Cerebellar nuclear complex (tissue), 1 donor: Measurements from ENCODE around the gene GDF10.

Experiments
- DNase-seq, 2 experiments: peaks; one replicate each; lab custom pipeline; 2025; lab: John Stamatoyannopoulos, UW

Gene GDF10

DNA sequence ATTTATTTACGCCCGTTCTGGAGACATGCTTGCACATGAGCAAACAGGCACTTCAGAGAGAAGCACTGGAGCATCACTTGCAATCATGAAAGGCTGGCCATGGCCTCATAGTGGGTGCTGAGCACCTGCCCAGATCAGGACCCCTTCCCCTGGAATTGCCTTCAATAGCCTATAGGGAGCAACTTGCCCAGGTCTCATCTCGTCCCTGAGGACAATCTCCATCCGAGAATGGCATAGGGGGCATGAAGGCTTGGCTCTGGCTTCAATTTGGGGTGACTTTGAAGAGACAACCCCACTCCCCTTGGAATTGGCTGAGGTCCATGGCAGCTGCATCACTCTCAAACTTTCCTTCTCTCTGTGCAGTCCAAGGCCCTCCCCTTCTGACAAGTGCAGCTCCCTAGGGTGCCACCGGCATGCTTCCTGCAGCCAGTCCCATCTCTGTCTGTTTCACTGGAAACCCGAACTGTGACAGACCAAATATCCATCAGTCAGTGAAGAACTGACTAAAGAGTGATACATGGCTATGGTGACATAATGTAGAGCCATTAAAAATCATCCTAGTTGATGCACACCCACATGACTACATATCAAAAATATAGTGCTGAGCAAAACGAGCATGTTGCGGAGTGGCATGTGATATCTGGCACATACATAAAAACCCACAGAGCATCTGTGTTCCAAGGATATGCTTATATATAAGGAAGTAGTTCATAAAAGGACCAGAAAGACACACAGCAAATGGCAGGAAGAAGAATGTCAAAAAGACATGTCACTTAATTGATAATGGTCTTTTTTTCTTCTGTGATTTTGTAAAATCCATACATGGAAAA is 34.7 kb downstream of the GDF10 start:
- DNase-seq: no peak

- DNase-seq: no peak
These were observed 35.9 kb downstream of the GDF10 start for GRCh38 chr10:47335906-47336305.

GRCh38 chr10:47336387-47337134 is 36.6 kb downstream of the GDF10 start:
- no peak for DNase-seq

DNA sequence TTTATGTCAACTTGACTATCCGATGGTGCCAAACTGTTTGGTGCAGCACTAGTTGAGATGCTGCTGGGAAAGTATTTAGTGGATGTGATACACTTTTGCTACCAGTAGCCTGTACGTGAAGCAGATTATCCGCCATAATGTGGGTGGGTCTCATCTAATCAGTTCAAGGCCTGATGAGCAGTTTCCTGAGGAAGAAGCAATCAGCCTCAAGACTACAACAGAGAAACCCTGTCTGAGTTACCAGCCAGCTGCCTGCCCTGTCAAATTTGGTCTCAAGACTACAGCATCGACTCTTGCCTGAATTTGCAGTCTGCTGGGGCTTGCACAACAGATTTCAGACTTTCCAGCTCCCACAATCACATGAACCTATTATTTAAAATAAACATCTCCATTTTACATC is 37.3 kb downstream of the GDF10 start:
- DNase-seq: no peak

- no peak for DNase-seq
These were observed 39.3 kb downstream of the GDF10 start for GRCh38 chr10:47339186-47339735.

DNA sequence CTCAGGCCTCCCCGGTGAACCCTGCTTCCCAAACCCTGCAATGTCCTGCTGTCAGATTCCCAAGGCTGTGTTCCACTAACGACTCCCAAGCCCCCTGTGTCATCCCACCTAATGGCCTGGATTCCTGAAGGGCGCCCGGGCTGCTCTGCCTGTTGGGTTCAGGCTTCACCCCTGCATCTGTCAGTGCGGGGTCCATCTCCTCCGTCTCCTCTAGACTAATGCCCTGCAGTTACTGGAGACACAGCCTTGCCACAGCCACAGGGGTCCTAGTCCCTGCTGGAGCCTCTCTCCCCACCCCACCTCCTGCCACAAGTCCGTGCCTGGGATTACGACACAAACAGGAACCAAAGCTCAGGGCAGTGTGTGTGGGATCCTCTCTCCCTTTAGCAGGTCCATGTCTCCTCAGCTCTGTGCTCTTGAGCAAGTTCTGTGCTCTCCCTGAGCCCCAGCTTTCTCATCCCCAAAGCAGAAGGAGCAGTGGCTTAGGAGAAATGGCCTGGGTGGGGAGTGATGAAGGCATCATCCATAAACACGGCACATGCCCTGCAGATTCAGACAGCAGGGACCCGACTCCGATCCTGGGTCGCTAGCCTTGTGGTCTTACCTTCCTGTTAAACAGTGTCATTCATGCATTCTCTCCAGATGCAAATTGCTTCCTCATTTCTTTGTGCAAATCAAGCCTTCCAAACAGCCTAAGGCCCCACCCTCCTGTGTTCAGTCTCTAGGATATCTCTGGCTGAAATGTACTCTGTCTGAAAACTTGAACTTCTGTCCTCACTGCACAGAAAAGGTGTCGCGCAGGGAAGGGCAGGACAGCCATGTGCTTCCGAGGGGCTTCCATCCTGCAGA is 40.0 kb downstream of the GDF10 start:
- DNase-seq: no peak

DNA sequence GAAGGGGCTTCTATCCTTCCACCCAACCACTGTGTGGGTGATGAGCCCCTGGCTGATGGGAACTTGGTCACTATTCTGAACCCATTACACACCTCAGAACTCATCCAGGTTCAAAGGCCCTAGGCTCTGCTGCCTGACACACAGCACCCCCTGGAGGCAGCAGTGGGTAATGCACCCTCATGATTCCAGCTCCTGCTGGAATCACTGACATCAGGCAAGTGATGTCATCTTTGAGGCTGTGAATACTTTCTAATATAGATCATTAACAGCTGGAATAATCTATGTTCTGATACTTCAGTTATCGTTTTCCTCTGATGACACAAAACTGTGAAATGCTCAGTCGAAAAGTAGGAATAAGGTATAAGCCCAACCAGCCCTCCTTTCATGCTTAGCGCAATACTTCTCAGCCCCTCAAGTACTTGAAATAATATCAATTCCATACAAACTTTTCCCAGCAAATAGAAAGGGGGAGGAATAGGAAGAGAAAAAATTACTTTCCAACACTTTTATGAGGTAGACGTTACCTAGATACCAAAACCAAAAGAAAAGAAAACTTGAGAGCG is 40.7 kb downstream of the GDF10 start:
- DNase-seq: no peak

DNA sequence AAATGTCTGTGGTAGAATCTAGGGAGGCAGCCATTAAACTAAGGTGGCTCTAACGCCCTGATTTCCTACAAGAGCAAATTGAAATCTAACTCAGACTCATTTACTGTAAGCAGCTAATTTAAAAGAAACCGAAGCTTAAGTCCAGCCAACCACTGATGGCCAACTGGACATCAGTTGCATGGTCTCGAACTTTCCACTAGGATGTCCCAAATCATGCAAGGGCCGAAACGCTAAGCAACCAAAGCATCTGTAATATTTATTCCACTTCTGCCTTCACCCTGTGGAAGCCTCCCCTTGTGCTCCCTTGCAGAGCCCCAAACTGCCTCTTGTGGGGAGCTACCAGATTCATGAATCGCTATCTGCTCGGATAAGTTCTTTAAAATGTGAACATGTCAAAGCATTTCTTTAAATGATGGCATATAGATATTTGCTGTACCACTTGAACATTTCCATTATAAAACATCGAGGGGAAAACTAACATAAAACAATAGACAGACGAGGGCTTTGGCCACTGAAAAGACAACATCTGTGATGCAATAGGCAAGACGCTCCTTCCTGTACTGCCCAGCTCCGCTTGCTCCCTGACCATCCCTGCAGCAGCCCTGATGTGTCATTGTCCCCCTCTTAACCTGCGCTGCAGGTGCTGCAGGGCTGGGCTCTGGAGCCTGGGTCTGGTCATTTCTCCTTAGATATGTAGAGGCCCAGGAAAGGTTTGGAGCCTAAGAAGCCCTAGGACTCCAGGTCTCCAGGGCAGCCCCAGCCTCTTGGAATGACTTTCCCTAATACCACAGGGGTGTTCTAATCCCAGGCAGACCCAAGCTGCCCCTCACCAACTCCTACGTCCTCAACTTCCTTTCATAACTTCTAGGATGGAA is 45.2 kb downstream of the GDF10 start:
- no peak for DNase-seq

GRCh38 chr10:47346581-47347302 is 46.7 kb downstream of the GDF10 start:
- no peak for DNase-seq

DNA sequence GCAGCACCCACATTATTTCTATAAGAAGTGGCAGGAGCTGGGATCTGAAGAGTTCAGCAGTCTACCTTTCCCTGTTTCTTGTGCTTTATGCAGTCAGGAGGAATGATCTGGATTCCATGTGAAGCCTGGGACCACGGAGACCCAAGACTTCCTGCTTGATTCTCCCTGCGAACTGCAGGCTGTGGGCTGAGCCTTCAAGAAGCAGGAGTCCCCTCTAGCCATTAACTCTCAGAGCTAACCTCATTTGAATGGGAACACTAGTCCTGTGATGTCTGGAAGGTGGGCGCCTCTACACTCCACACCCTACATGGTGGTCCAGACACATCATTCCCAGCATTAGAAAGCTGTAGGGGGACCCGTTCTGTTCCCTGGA is 47.3 kb downstream of the GDF10 start:
- DNase-seq: no peak

DNA sequence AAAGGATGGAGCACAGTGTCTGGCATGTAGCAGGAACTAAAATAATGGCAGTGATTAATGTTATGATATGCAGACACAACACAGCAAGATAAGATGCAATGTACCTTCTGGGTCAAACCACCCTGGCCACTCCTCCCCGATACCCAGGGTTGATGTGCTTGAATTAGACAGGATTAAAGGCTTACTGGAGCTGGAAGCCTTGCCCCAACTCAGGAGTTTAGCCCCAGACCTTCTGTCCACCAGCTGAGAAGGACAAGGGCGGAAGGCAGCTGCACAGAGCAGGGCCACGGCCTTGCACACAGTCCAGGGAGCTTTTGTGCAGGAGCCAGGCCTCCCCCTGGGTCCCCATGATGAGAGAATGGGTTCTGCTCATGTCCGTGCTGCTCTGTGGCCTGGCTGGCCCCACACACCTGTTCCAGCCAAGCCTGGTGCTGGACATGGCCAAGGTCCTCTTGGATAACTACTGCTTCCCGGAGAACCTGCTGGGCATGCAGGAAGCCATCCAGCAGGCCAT is 48.2 kb downstream of the GDF10 start, which contains the start of gene RBP3:
Gene RBP3, plus strand, starts transcription at position 226 of the 514 bp plus-strand sequence. Its CDS starts 122 bp downstream, at position 348.
- peak in 1 of 2 experiments; percentile 26 for DNase-seq

DNA sequence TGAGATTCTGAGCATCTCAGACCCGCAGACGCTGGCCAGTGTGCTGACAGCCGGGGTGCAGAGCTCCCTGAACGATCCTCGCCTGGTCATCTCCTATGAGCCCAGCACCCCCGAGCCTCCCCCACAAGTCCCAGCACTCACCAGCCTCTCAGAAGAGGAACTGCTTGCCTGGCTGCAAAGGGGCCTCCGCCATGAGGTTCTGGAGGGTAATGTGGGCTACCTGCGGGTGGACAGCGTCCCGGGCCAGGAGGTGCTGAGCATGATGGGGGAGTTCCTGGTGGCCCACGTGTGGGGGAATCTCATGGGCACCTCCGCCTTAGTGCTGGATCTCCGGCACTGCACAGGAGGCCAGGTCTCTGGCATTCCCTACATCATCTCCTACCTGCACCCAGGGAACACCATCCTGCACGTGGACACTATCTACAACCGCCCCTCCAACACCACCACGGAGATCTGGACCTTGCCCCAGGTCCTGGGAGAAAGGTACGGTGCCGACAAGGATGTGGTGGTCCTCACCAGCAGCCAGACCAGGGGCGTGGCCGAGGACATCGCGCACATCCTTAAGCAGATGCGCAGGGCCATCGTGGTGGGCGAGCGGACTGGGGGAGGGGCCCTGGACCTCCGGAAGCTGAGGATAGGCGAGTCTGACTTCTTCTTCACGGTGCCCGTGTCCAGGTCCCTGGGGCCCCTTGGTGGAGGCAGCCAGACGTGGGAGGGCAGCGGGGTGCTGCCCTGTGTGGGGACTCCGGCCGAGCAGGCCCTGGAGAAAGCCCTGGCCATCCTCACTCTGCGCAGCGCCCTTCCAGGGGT is 48.9 kb downstream of the GDF10 start:
- no peak for DNase-seq

DNA sequence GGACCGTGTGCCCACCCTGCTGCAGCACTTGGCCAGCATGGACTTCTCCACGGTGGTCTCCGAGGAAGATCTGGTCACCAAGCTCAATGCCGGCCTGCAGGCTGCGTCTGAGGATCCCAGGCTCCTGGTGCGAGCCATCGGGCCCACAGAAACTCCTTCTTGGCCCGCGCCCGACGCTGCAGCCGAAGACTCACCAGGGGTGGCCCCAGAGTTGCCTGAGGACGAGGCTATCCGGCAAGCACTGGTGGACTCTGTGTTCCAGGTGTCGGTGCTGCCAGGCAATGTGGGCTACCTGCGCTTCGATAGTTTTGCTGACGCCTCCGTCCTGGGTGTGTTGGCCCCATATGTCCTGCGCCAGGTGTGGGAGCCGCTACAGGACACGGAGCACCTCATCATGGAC is 49.5 kb downstream of the GDF10 start:
- DNase-seq: no peak

DNA sequence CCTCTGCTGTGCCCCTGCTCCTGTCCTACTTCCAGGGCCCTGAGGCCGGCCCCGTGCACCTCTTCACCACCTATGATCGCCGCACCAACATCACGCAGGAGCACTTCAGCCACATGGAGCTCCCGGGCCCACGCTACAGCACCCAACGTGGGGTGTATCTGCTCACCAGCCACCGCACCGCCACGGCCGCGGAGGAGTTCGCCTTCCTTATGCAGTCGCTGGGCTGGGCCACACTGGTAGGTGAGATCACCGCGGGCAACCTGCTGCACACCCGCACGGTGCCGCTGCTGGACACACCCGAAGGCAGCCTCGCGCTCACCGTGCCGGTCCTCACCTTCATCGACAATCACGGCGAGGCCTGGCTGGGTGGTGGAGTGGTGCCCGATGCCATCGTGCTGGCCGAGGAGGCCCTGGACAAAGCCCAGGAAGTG is 50.0 kb downstream of the GDF10 start:
- DNase-seq: no peak

DNA sequence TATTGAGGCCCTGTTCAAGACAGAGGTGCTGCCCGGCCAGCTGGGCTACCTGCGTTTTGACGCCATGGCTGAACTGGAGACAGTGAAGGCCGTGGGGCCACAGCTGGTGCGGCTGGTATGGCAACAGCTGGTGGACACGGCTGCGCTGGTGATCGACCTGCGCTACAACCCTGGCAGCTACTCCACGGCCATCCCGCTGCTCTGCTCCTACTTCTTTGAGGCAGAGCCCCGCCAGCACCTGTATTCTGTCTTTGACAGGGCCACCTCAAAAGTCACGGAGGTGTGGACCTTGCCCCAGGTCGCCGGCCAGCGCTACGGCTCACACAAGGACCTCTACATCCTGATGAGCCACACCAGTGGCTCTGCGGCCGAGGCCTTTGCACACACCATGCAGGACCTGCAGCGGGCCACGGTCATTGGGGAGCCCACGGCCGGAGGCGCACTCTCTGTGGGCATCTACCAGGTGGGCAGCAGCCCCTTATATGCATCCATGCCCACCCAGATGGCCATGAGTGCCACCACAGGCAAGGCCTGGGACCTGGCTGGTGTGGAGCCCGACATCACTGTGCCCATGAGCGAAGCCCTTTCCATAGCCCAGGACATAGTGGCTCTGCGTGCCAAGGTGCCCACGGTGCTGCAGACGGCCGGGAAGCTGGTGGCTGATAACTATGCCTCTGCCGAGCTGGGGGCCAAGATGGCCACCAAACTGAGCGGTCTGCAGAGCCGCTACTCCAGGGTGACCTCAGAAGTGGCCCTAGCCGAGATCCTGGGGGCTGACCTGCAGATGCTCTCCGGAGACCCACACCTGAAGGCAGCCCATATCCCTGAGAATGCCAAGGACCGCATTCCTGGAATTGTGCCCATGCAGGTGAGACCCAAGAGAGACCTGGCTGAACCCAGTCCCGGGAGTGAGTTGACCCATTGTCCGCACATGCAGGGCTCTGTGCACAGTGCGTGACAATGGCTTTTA is 51.0 kb downstream of the GDF10 start:
- DNase-seq: no peak

DNA sequence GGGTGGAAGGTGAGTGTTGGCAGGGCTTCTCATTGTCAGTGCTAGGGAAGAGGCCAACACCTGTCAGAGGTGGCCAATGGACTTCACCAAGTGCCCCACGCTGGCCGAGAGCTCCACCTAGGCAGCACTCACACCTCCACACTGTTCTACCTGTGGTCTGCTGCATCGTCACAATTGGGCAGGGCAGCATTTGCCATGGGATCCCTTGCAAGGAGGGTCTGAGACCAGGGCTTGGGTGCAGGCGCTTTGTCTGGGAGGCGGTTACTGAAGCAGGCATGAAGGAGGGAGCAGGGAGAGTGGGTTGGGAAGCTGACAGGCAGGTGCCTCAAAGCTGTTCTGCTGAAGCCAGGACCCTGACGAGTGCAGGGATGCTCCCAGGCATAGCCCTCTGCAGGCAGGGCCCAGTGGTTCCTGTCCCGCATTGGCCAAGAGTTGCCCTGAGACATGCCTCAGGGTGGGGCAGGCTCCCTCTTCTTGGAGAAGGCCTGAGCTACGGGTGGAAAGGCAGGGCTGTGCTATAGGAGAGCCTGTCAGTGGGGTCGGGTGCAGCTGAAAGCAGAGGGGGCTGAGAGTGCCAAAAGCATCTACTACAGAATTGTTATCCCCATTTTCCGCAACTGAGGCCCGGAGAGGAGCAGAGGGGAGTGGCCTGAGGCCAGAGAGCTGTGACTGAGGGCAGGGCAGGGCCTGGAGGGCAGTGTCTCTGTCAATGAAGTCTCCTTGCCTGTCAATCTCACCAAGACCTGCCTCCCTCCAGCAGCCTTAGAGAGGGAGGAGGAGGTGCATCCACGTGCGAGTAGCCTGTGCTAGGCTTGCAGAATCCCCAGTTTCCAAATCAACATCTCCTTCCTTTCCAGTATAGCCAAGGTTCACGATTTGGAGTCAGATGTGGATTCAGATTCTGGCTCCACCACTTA is 52.2 kb downstream of the GDF10 start:
- no peak for DNase-seq

DNA sequence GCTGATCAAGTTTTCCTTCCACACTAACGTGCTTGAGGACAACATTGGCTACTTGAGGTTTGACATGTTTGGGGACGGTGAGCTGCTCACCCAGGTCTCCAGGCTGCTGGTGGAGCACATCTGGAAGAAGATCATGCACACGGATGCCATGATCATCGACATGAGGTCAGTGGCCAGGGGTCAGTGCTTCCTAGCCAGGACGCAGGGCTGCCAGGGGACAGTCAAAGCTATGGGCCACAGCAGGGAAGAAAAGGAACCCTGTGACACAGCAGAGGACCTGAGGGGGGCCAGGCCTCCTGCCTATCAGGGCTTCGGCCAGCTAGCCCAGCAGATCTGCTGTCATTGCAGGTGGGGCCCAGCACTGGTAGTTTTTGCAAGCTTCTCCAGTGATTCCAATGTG is 53.4 kb downstream of the GDF10 start:
- DNase-seq: no peak
